Pancreas (tissue), 10 donors: ENCODE data around the gene LEP. TPM values are rescaled to one million over a fixed set of nuclear protein-coding genes. Genes with fewer than 3 reads are reported as not detected.

Experiments used
- ATAC-seq, 4 donors: fragments of 200-7000 bp; cut with Tn5 transposase; one replicate each; pipeline versions ENCODE4 v1.8.0 to v1.9.1; 2020; ENCODE audit warnings: mild to moderate bottlenecking in 4 of 4, moderate library complexity in 4 of 4
- DNase-seq, 6 donors: peaks; one replicate each; pipeline ENCODE4 v3.0.0-alpha.2; 2020
- FAIRE-seq: peaks from 2 replicates; lab custom pipeline; 2012; peaks lifted over from hg19 to GRCh38; lab: Jason Lieb, UNC
- H3K27ac ChIP-seq, 4 donors: fragments of 200-600 bp; sonication (generic); 1 replicate in 3 of 4; 2 replicates in 1 of 4; pipeline versions ENCODE4 v1.5.0 to v1.8.0; 2020
- H3K27me3 ChIP-seq, 4 donors: fragments of 200-600 bp; one replicate each; pipeline ENCODE4 v1.8.0; 2021
- H3K36me3 ChIP-seq, 3 donors: fragments of 200-600 bp; sonication (generic) in 1 of 3; one replicate each; pipeline versions ENCODE4 v1.5.0 to v1.8.0; 2020 to 2021
- H3K4me1 ChIP-seq, 3 donors: fragments of 200-600 bp; one replicate each; pipeline ENCODE4 v1.8.0; 2021
- H3K4me3 ChIP-seq, 4 donors: fragments of 200-600 bp; sonication (generic) in 2 of 4; one replicate each; pipeline versions ENCODE4 v1.5.0 to v1.8.0; 2020 to 2021
- H3K9me3 ChIP-seq, 4 donors: fragments of 200-600 bp; one replicate each; pipeline ENCODE4 v1.8.0; 2021
- CTCF ChIP-seq, 4 donors: fragments of 200-600 bp; sonication (generic) in 3 of 4; IDR thresholded peaks; one replicate each; pipeline versions ENCODE4 v1.5.0 to v1.8.0; 2021; ENCODE audit warnings: antibody characterized with exemption in 4 of 4
- WGBS, 2 donors: extraction: QIAGEN DNeasy Blood & Tissue Kit; methylation state at CpG; one replicate each; pipeline ENCODE4 v1.1.7; 2013; 5-methylcytosine and 5-hydroxymethylcytosine counted together
- intact Hi-C, 3 donors: fragments of 100-400 bp; cut with DNase I; formaldehyde crosslinking; loops; one replicate each; pipeline versions ENCODE4 v1.11.1 to v1.14.2; 2022
- polyA plus RNA-seq, 2 donors: library from polyadenylated mRNA; stranded (reverse); fragments of 200-250 nt; gene quantifications; one replicate each; pipeline ENCODE4 v1.2.3, GENCODE V29; 2013
- total RNA-seq, 6 donors: library from RNA; stranded (reverse); fragmentation: NEBNext Ultra II Directional in 4 of 6; extraction: Animal tissue kit (Norgen Biotek cat#: 25700) in 4 of 6; gene quantifications; one replicate each; pipeline versions ENCODE4 v1.2.1 to v1.2.4, GENCODE V29; 2021 to 2023
- donor health status: healthy with polysubstance abuse.
- donor health status: DM: no; HTN: no; CAD: no; lungs with moderate emphysema.
- donor health status: DM: no; HTN: no; CAD: no.
- donor health status: control.
- donor health status: control.
- donor health status: Bipolar disorder and iron deficiency.
- donor health status: DM: yes; HTN: yes; CAD: no.
- donor health status: DM: no; HTN: no; CAD: no.
- donor health status: DM: no; HTN: no; CAD: no.
- donor health status: DM: yes; HTN: yes; CAD: no.

LEP gene
- total and polyA plus RNA-seq, 8 donors = 0.05 to 5.2 (median 0.14) TPM; not detected in 1

- DNase-seq (no peak), ATAC-seq (no peak), FAIRE-seq (no peak)
- Histone ChIP-seq H3K27ac (no peak overlapping the region), H3K27me3 (no peaks in the 10 kb centered on the region), H3K4me3 (no peak overlapping the region), H3K4me1 (no peaks in the 10 kb centered on the region), H3K36me3 (no peaks in the 10 kb centered on the region), H3K9me3 (no peaks in the 10 kb centered on the region)
- WGBS, 2 donors = 54 to 62% methylated on average over 3 of the region's 3 CpGs
- intact Hi-C loops = no loop called here
- TF ChIP-seq CTCF (IDR thresholded peaks at IDR 0.05) = no peak
These were observed 13.8 kb upstream of the LEP start for GRCh38 chr7:128227271-128227670.

- 89 to 93% methylated on average over 5 of the region's 5 CpGs for WGBS, 2 donors
- H3K27ac ChIP-seq = no peak overlapping the region
- no peak for TF ChIP-seq CTCF (IDR thresholded peaks at IDR 0.05)
- DNase-seq (no peak), ATAC-seq (no peak), FAIRE-seq (no peak)
- no peaks in the 10 kb centered on the region for H3K27me3 ChIP-seq
- H3K4me1 ChIP-seq = no peaks in the 10 kb centered on the region
- intact Hi-C loops = no loop called here
- H3K36me3 ChIP-seq = no peaks in the 10 kb centered on the region
- H3K4me3 ChIP-seq = no peak overlapping the region
- no peaks in the 10 kb centered on the region for H3K9me3 ChIP-seq
These were observed 10.1 kb upstream of the LEP start for GRCh38 chr7:128231021-128231420.

GRCh38 chr7:128231677-128232076 is 9.4 kb upstream of the LEP start:
- FAIRE-seq (no peak), DNase-seq (no peak), ATAC-seq (no peak)
- WGBS, 2 donors = 82 to 89% methylated on average over 6 of the region's 6 CpGs
- H3K36me3 ChIP-seq = no peaks in the 10 kb centered on the region
- H3K4me1 ChIP-seq = no peaks in the 10 kb centered on the region
- no peak overlapping the region for H3K4me3 ChIP-seq
- intact Hi-C loops = no loop called here
- TF ChIP-seq CTCF (IDR thresholded peaks at IDR 0.05) = no peak
- no peak overlapping the region for H3K27ac ChIP-seq
- H3K9me3 ChIP-seq = no peaks in the 10 kb centered on the region
- H3K27me3 ChIP-seq = no peaks in the 10 kb centered on the region

GRCh38 chr7:128233471-128233870 is 7.6 kb upstream of the LEP start:
- Histone ChIP-seq H3K27me3 (no peaks in the 10 kb centered on the region), H3K4me1 (no peaks in the 10 kb centered on the region), H3K9me3 (no peaks in the 10 kb centered on the region), H3K4me3 (no peak overlapping the region), H3K27ac (no peak overlapping the region), H3K36me3 (no peaks in the 10 kb centered on the region)
- FAIRE-seq (no peak), DNase-seq (no peak), ATAC-seq (no peak)
- TF ChIP-seq CTCF (IDR thresholded peaks at IDR 0.05) = no peak
- intact Hi-C loops = no loop called here
- WGBS, 2 donors = 79 to 84% methylated on average over 5 of the region's 5 CpGs

GRCh38 chr7:128234476-128235026 is 6.5 kb upstream of the LEP start:
- Histone ChIP-seq H3K36me3 (no peaks in the 10 kb centered on the region), H3K27ac (no peak overlapping the region), H3K9me3 (no peaks in the 10 kb centered on the region), H3K27me3 (no peaks in the 10 kb centered on the region), H3K4me1 (no peaks in the 10 kb centered on the region), H3K4me3 (no peak overlapping the region)
- 70 to 74% methylated on average over 9 of the region's 9 CpGs for WGBS, 2 donors
- ATAC-seq (peak in 1 of 4 donors; percentile 31), DNase-seq (no peak), FAIRE-seq (no peak)
- TF ChIP-seq CTCF (IDR thresholded peaks at IDR 0.05) = no peak
- intact Hi-C loops = no loop called here
